Neural cell (in vitro differentiated cells): ENCODE data around the gene PDCD4. TPM values are rescaled to one million over a fixed set of nuclear protein-coding genes. Genes with fewer than 3 reads are reported as not detected.

ENCODE experiments used
- H2AFZ ChIP-seq: fragments of 200-600, 300-800 bp; sonication (generic), shearing (Covaris generic); 2 replicates; pipeline ENCODE4 v1.6.0; 2014; ENCODE audit warnings: low read depth, mild to moderate bottlenecking, antibody characterized with exemption, low read length, moderate library complexity
- H3F3A ChIP-seq: fragments of 200-600 bp; shearing (Covaris generic); 2 replicates; pipeline ENCODE4 v1.6.1; 2016; ENCODE audit warnings: mild to moderate bottlenecking, moderate library complexity, mixed read lengths, antibody characterized with exemption, low read length; ENCODE audit not compliant: insufficient read depth, poor library complexity, severe bottlenecking
- H3K27ac ChIP-seq: fragments of 200-600, 300-800 bp; sonication (generic), shearing (Covaris generic); 2 replicates; pipeline ENCODE4 v1.5.1; 2014; ENCODE audit warnings: mild to moderate bottlenecking, low read length, moderate library complexity
- H3K27me3 ChIP-seq: fragments of 300-800, 200-600 bp; sonication (generic), shearing (Covaris generic); 2 replicates; pipeline ENCODE4 v1.6.0; 2014; ENCODE audit warnings: mild to moderate bottlenecking, low read depth, low read length, moderate library complexity; ENCODE audit not compliant: insufficient read depth
- H3K36me3 ChIP-seq: fragments of 300-800, 200-600 bp; sonication (generic), shearing (Covaris generic); 2 replicates; pipeline ENCODE4 v1.5.1; 2014; ENCODE audit warnings: mild to moderate bottlenecking, antibody characterized with exemption, low read length, moderate library complexity; ENCODE audit not compliant: insufficient read depth
- H3K4me2 ChIP-seq: fragments of 300-800, 200-600 bp; sonication (generic), shearing (Covaris generic); 2 replicates; pipeline ENCODE4 v1.6.0; 2014; ENCODE audit warnings: mild to moderate bottlenecking, low read length
- H3K4me3 ChIP-seq: fragments of 300-800, 200-600 bp; sonication (generic), shearing (Covaris generic); 2 replicates; pipeline ENCODE4 v1.5.1; 2014; ENCODE audit warnings: mild to moderate bottlenecking, low read length, moderate library complexity
- H3K79me2 ChIP-seq: fragments of 200-600 bp; shearing (Covaris generic); replicated peaks from 2 replicates; pipeline ENCODE4 v1.6.0; 2014; ENCODE audit warnings: mild to moderate bottlenecking, low read length, moderate library complexity; ENCODE audit not compliant: insufficient read depth
- H3K9ac ChIP-seq: fragments of 300-800, 200-600 bp; sonication (generic), shearing (Covaris generic); 2 replicates; pipeline ENCODE4 v1.6.1; 2016; ENCODE audit warnings: mild to moderate bottlenecking, low read length, mixed read lengths
- H3K9me2 ChIP-seq: fragments of 200-600 bp; shearing (Covaris generic); 2 replicates; pipeline ENCODE4 v1.6.1; 2016; ENCODE audit warnings: mild to moderate bottlenecking, low read length, mixed read lengths; ENCODE audit not compliant: insufficient read depth
- H3K9me3 ChIP-seq: fragments of 200-600, 300-800 bp; sonication (generic), shearing (Covaris generic); 2 replicates; pipeline ENCODE4 v1.6.1; 2016; ENCODE audit warnings: mild to moderate bottlenecking, mixed run types, low read length, moderate library complexity, mixed read lengths
- H4K20me1 ChIP-seq: fragments of 200-600 bp; shearing (Covaris generic); 2 replicates; pipeline ENCODE4 v1.6.1; 2016; ENCODE audit warnings: mild to moderate bottlenecking, mixed run types; ENCODE audit not compliant: insufficient read depth
- EP300 ChIP-seq: fragments of 450-650 bp; conservative IDR thresholded peaks from 2 replicates; pipeline ENCODE4 v1.6.1; 2014; ENCODE audit warnings: antibody characterized with exemption, mild to moderate bottlenecking, moderate library complexity; ENCODE audit not compliant: poor library complexity, severe bottlenecking
- EZH2 ChIP-seq: fragments of 200-600, 300-800 bp; shearing (Covaris generic), sonication (generic); IDR thresholded peaks from 2 replicates; pipeline ENCODE4 v1.6.1; 2014; ENCODE audit warnings: antibody characterized with exemption, low read length, borderline replicate concordance, mild to moderate bottlenecking; ENCODE audit not compliant: insufficient read depth, poor library complexity, severe bottlenecking
- MXI1 ChIP-seq: fragments of 450-650 bp; conservative IDR thresholded peaks from 2 replicates; pipeline ENCODE4 v1.6.1; 2014; ENCODE audit warnings: antibody characterized with exemption, mild to moderate bottlenecking; ENCODE audit not compliant: poor library complexity, severe bottlenecking
- RAD21 ChIP-seq: fragments of 450-650 bp; conservative IDR thresholded peaks from 2 replicates; pipeline ENCODE4 v1.6.1; 2014; ENCODE audit warnings: antibody characterized with exemption, mild to moderate bottlenecking, moderate library complexity
- SMC3 ChIP-seq: fragments of 450-650 bp; conservative IDR thresholded peaks from 2 replicates; pipeline ENCODE4 v1.6.1; 2014; ENCODE audit warnings: antibody characterized with exemption, mild to moderate bottlenecking, moderate library complexity; ENCODE audit not compliant: poor library complexity
- TAF1 ChIP-seq: IDR thresholded peaks from 2 replicates; pipeline ENCODE4 v1.6.1; 2012; ENCODE audit warnings: low read depth
- polyA plus RNA-seq: library from polyadenylated mRNA; depleted of rRNA; stranded (reverse); fragments of >200 nt; gene quantifications from 2 replicates; pipeline ENCODE4 v1.2.3, GENCODE V29; 2014
- TF ChIP-seq, protein P1 (sequence below): IDR thresholded peaks from 2 replicates; pipeline ENCODE4 v1.6.1; 2012; ENCODE audit warnings: borderline replicate concordance
- TF ChIP-seq, protein P2 (sequence below): fragments of 450-650 bp; IDR thresholded peaks from 2 replicates; pipeline ENCODE4 v1.5.1; 2014; ENCODE audit warnings: antibody characterized with exemption, mild to moderate bottlenecking, moderate library complexity; ENCODE audit not compliant: poor library complexity, severe bottlenecking

The PDCD4 gene
- polyA plus RNA-seq, 1 donor from 2014 or later = 83.5 TPM

DNA sequence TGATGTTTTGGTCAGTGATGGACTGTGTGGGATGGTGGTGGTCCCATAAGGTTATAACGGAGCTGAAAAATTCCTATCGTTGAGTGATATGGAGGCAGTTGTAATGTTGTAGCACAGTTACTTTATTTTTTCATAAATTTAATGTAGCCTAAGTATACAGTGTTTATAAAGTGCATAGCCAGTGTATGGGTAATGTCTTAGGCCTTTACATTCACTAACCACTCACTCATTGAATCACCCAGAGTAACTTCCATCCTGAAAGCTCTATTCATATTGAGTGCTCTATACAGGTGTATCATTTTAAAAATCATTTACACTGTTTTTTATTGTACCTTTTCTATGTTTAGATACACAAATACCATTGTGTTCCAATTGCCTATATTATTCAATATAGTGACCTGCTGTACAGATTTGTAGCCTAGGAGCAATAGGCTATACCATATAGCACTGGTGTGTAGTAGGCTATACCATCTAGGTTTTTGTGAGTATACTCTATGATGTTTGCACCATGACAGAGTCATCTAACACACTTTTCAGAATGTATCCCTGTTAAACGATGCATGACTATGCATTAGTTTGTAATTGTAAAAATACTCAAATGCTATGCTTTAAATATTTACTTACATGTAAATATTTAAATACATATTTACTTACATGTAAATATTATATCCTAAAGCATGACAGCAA is 21.0 kb downstream of the PDCD4 start:
- H3F3A ChIP-seq = no peaks in the 10 kb centered on the region
- no peaks in the 10 kb centered on the region for H3K79me2 ChIP-seq
- peaks cover 6% of the 10 kb centered on the region for H3K36me3 ChIP-seq
- no peaks in the 10 kb centered on the region for H3K9me3 ChIP-seq
- H4K20me1 ChIP-seq = no peaks in the 10 kb centered on the region
- H3K4me3 ChIP-seq = no peak overlapping the region
- H3K9ac ChIP-seq = no peak overlapping the region
- no peak overlapping the region for H3K27ac ChIP-seq
- H3K4me2 ChIP-seq = no peak overlapping the region
- no peaks in the 10 kb centered on the region for H3K9me2 ChIP-seq
- no peak overlapping the region for H2AFZ ChIP-seq
- TF ChIP-seq TAF1 (no peak), EZH2 (no peak), MXI1 (no peak), EP300 (no peak)
- TF ChIP-seq, protein P1, sequence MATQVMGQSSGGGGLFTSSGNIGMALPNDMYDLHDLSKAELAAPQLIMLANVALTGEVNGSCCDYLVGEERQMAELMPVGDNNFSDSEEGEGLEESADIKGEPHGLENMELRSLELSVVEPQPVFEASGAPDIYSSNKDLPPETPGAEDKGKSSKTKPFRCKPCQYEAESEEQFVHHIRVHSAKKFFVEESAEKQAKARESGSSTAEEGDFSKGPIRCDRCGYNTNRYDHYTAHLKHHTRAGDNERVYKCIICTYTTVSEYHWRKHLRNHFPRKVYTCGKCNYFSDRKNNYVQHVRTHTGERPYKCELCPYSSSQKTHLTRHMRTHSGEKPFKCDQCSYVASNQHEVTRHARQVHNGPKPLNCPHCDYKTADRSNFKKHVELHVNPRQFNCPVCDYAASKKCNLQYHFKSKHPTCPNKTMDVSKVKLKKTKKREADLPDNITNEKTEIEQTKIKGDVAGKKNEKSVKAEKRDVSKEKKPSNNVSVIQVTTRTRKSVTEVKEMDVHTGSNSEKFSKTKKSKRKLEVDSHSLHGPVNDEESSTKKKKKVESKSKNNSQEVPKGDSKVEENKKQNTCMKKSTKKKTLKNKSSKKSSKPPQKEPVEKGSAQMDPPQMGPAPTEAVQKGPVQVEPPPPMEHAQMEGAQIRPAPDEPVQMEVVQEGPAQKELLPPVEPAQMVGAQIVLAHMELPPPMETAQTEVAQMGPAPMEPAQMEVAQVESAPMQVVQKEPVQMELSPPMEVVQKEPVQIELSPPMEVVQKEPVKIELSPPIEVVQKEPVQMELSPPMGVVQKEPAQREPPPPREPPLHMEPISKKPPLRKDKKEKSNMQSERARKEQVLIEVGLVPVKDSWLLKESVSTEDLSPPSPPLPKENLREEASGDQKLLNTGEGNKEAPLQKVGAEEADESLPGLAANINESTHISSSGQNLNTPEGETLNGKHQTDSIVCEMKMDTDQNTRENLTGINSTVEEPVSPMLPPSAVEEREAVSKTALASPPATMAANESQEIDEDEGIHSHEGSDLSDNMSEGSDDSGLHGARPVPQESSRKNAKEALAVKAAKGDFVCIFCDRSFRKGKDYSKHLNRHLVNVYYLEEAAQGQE = no peak
- TF ChIP-seq, protein P2, sequence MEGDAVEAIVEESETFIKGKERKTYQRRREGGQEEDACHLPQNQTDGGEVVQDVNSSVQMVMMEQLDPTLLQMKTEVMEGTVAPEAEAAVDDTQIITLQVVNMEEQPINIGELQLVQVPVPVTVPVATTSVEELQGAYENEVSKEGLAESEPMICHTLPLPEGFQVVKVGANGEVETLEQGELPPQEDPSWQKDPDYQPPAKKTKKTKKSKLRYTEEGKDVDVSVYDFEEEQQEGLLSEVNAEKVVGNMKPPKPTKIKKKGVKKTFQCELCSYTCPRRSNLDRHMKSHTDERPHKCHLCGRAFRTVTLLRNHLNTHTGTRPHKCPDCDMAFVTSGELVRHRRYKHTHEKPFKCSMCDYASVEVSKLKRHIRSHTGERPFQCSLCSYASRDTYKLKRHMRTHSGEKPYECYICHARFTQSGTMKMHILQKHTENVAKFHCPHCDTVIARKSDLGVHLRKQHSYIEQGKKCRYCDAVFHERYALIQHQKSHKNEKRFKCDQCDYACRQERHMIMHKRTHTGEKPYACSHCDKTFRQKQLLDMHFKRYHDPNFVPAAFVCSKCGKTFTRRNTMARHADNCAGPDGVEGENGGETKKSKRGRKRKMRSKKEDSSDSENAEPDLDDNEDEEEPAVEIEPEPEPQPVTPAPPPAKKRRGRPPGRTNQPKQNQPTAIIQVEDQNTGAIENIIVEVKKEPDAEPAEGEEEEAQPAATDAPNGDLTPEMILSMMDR = no peak
- H3K27me3 ChIP-seq = no peaks in the 10 kb centered on the region

DNA sequence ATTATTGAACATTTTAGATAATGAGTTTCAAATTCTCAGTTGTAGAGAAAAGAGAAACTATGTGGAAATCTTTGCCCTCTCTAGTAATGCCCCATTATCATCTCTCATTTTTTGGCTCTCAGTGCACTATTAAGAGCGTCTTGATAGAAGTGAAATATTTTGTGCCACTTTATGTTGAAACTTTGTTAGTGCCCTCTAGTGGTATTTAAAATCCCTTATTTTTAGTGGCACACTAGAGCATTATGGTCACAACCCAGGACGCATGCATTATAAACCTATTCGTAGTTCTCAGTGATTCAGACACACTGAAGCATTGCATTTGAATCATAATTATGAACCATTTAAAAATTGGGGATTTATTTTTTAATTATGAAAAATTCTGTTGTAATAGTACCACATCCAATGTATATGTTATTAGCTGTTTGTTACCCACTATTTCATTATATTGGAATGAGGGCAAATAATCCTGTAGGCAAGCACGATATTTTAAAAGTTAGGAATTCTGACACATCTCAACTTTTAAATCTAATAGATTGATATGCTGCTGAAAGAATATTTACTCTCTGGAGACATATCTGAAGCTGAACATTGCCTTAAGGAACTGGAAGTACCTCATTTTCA is 21.9 kb downstream of the PDCD4 start:
- Histone ChIP-seq H3K79me2 (no peaks in the 10 kb centered on the region), H3K9me3 (no peaks in the 10 kb centered on the region), H3K4me2 (no peak overlapping the region), H2AFZ (no peak overlapping the region), H3K9me2 (no peaks in the 10 kb centered on the region), H3K27me3 (no peaks in the 10 kb centered on the region), H3F3A (no peaks in the 10 kb centered on the region), H3K36me3 (no peaks in the 10 kb centered on the region), H3K9ac (no peak overlapping the region), H3K4me3 (no peak overlapping the region), H3K27ac (no peak overlapping the region), H4K20me1 (no peaks in the 10 kb centered on the region)
- TF ChIP-seq EP300 (no peak), RAD21 (peak; percentile 80), SMC3 (peak; percentile 90)
- TF ChIP-seq, protein P2 = peak; percentile 77
